HFF-Myc (cell line): Measurements from ENCODE around the gene ANP32B.

Experiments
- DNase-seq: peaks from one replicate; pipeline ENCODE4 v3.0.0-alpha.2; 2011; ENCODE audit warnings: low read depth; ENCODE audit errors: extremely low read depth
- H3K4me3 ChIP-seq: replicated peaks from 2 replicates; pipeline ENCODE4 v1.5.1; 2011; ENCODE audit warnings: low read depth, mild to moderate bottlenecking, control low read depth, low read length
- TF ChIP-seq, protein P1 (sequence below): IDR thresholded peaks from 2 replicates; pipeline ENCODE4 v1.5.1; 2012; ENCODE audit warnings: mild to moderate bottlenecking, low read depth, low read length, control low read depth; ENCODE audit errors: missing control alignments

The ANP32B gene

GRCh38 chr9:97978371-97979130 lies 4.6 kb upstream of the ANP32B start:
- no peak for DNase-seq
- TF ChIP-seq, protein P1, sequence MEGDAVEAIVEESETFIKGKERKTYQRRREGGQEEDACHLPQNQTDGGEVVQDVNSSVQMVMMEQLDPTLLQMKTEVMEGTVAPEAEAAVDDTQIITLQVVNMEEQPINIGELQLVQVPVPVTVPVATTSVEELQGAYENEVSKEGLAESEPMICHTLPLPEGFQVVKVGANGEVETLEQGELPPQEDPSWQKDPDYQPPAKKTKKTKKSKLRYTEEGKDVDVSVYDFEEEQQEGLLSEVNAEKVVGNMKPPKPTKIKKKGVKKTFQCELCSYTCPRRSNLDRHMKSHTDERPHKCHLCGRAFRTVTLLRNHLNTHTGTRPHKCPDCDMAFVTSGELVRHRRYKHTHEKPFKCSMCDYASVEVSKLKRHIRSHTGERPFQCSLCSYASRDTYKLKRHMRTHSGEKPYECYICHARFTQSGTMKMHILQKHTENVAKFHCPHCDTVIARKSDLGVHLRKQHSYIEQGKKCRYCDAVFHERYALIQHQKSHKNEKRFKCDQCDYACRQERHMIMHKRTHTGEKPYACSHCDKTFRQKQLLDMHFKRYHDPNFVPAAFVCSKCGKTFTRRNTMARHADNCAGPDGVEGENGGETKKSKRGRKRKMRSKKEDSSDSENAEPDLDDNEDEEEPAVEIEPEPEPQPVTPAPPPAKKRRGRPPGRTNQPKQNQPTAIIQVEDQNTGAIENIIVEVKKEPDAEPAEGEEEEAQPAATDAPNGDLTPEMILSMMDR = no peak
- H3K4me3 ChIP-seq = no peak overlapping the region

DNA sequence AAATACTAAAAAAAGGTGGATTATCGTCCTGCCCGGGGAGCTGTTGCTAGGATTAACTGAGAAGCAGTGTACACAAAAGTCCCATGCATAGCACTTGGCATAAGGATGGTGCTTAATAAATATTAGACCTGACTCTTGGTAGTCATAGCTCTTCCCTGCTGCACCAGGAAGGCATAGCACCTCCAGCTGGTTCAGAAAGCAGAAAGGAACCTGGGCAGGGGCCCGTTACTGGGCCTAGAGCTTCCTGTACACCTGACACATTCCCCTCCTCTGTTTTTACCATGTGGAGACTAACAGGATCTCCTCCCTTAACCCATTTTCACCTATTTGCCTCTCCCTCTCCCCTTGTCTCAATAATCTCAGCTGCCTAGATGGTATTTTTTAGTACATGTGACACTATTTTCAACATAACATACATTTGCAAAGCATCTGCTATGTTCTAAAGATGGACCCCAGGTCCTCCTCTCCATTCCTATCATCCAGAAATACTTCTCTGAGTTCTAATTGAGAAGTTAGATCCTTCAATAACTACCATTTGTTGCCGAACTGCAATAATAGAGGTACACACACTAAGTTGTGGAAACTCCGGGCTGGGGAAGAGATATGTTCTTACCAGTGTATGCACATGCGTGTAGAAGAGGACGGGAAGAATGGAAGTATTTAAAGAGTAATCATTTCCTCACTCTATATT lies 3.2 kb upstream of the ANP32B start:
- H3K4me3 ChIP-seq = no peak overlapping the region
- DNase-seq = no peak
- TF ChIP-seq, protein P1 = no peak

DNA sequence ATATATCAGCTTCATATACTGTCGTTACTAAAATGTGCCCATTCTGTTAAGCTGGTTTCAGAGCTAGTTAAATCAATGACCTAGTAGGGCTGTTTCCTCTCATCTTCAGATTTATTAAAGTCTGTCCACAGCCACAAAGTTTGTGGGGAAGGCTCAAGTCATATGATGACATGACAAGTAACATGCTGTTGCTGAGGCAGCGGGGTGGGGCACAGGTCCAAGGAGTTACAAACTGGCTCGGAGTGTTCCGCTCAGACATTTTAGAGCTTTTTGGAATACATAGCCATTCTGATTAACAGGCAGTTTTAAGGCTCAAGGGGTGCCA lies 2.7 kb upstream of the ANP32B start:
- no peak for DNase-seq
- TF ChIP-seq, protein P1 = no peak

GRCh38 chr9:97980918-97981845 lies 2.0 kb upstream of the ANP32B start:
- TF ChIP-seq, protein P1 = no peak
- no peak for DNase-seq
- no peak overlapping the region for H3K4me3 ChIP-seq

More for the DNA sequence above, 2.7 kb upstream of the ANP32B start:
- H3K4me3 ChIP-seq = no peak overlapping the region

- TF ChIP-seq, protein P1 = no peak
- DNase-seq = no peak
- H3K4me3 ChIP-seq = peak overlapping the region; percentile 65
These were observed 1.1 kb upstream of the ANP32B start for GRCh38 chr9:97981846-97982682.
